T-helper 17 cell (primary cell): ENCODE results near the gene NMRK2. TPM values are rescaled to one million over a fixed set of nuclear protein-coding genes. Genes with fewer than 3 reads are reported as not detected.
"Not testable (repeated sequence)": the region's sequence is repeated elsewhere in the genome, so short reads cannot be mapped to it uniquely, and the experiment has no call there.

ENCODE experiments used
- ATAC-seq: fragments of 150-1000 bp; cut with Tn5 transposase; 2 replicates; pipeline ENCODE4 v1.10.0; 2021; ENCODE audit warnings: mild to moderate bottlenecking, moderate library complexity
- DNase-seq, 3 donors: peaks; one replicate each; pipeline versions ENCODE4 v3.0.0 to v3.0.0-alpha.2; 2020 to 2021
- H3K9me3 ChIP-seq: one replicate; pipeline ENCODE4 v1.7.0; 2013; ENCODE audit warnings: low read length, mild to moderate bottlenecking; ENCODE audit not compliant: control insufficient read depth, poor library complexity, severe bottlenecking
- H3K27ac Mint-ChIP-seq: one replicate; pipeline ENCODE4 v1.8.0; 2022; ENCODE audit warnings: mild to moderate bottlenecking, moderate library complexity, mixed read lengths
- H3K27me3 Mint-ChIP-seq: one replicate; pipeline ENCODE4 v1.8.0; 2022; ENCODE audit warnings: mixed read lengths
- H3K36me3 Mint-ChIP-seq: one replicate; pipeline ENCODE4 v1.8.0; 2022; ENCODE audit warnings: low read depth, mixed read lengths
- H3K4me1 Mint-ChIP-seq: one replicate; pipeline ENCODE4 v1.8.0; 2022; ENCODE audit warnings: mild to moderate bottlenecking, mixed read lengths
- H3K4me3 Mint-ChIP-seq: one replicate; pipeline ENCODE4 v1.8.0; 2022; ENCODE audit warnings: mild to moderate bottlenecking, moderate library complexity, mixed read lengths
- total RNA-seq, 4 donors: library from RNA in 2 of 4; stranded (reverse) in 2 of 4; gene quantifications; one replicate each; pipeline ENCODE4 v1.2.3 and lab custom pipeline; 2022 to 2026

NMRK2 gene
- total RNA-seq, 2 donors from 2014 or later, result not detected

DNA sequence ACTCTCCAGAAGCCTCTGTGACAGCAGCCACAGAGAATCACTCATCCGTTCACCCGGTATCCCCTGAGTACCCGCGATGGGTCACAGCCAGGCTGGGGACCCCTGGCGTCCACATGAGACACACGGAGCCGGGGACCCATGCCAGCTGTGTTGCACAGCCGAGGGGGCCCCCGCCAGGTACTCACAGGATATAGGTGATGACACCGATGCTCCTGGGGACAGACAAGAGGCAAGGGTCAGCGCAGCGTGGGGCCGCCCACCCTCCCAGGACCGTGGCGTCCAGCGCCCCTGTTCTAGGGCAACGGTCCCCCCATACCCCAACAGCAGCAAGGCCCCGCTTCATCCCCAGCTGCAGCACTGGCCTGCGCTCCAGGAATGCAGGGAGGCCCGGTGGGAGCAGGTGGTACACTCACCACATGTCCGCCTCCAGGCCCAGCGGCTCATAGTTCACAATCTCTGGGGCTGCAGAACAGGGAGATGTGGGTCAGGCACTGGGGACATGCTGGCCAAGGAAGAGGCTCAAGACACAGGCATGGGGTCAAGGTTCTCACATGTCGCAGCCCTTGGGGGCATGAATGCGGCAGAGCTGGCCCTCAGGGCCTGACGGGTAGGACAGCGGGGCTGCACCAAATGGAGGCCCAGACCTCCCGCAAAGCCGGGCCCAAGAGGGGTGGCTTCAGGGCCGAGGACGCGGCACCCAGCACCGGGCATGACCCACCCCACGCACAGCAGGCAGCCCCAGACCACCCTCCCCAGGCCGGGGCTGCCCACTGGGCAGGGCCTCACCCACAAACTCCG is 30.8 kb downstream of the NMRK2 start:
- no peaks in the 10 kb centered on the region for H3K9me3 ChIP-seq
- no peak for DNase-seq
- Mint-ChIP-seq H3K27me3 (no peaks in the 10 kb centered on the region), H3K27ac (no peak overlapping the region), H3K4me1 (peaks cover 2% of the 10 kb centered on the region), H3K36me3 (peaks cover 5% of the 10 kb centered on the region), H3K4me3 (no peak overlapping the region)
- ATAC-seq, result no peak

DNA sequence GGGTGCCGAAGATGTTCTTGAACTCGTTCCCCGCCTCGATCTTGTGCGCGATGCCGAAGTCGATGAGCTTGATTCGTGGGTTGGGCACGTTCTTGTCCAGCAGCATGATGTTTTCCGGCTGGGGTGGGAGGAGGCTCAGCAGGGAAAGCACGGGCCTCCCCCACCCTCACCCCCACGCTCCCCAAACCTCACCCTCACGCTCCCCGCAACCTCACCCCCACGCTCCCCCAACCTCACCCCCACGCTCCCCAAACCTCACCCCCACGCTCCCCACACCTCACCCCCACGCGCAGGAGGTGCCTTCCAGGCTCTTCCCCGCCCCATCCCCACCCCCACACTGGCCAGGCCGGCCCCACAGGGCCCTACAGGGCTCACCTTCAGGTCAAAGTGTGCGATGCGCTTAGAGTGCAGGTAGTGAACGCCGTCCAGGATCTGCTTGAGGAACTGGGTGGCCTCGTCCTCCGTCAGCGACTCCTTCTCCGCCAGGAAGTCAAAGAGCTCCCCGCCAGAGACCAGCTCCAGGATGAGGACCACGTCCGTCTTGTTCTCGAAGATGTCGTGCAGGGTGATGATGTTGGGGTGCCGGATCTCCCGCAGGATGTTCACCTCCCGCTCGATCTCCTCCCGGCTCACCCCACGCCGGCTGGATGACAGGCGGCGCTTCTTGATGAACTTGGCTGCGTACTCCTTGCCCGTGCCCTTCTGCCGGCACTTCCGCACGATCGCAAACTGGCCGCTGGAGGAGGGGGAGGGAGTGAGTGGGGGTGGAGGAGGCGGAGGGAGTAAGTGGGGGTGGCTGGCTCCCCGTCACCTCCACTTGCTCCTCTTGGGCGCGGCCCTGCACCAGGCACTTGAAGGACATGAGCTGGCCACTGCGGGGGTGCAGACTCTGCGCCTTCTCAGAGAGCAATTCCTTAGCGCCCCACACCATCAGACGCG is 31.7 kb downstream of the NMRK2 start:
- Mint-ChIP-seq H3K36me3 (peaks cover 5% of the 10 kb centered on the region), H3K4me1 (peaks cover 5% of the 10 kb centered on the region), H3K27ac (no peak overlapping the region)

DNA sequence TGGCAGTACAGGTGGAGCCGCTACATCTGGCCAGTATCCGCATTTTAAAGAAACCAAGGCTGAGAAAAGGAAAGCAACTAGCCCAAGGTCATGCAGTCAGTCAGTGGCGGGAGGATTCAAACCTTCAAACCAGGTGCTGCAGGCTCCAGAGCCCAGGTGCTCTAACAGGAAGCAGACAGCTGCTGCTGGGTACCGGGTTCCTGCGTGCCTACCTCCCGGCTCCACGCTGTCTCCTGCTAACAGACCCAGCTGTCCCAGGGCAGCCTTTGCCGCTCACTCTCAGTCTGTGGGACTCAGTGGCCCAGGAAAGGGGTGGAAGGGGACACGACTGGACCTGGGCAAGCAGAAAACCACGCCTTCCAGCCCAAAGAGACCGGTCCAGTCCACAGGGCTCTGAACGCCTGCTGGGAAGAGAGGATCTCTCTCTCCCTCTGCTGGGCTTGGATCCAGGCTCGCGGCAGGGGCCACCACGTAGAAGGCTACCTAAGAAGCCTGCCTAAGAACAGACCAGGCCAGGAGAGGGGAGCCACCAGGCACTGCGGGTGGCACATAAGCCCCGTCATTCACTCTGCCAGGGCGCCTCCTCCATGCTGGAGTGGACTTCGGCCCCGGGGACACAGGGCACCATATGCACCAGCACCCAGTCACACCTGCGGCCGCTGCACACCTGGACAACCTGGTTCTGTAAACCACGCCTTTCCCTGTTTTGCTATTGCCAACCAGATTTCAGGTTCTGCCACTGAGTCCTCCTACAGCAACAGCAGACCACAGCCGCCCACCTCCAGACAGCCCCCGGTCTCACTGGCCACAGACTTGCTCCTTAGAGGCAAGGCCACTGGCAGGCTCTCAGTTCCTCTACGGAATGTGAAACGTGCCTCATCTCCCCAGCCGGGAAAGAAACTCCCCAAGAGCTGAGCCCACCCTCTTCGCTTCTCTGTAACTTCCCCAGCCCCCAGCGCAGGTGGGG is 33.5 kb downstream of the NMRK2 start:
- peaks cover 7% of the 10 kb centered on the region for H3K36me3 Mint-ChIP-seq
- ATAC-seq, result no peak
- H3K27ac Mint-ChIP-seq, result no peak overlapping the region
- peaks cover 18% of the 10 kb centered on the region for H3K4me1 Mint-ChIP-seq
- H3K9me3 ChIP-seq, result no peaks in the 10 kb centered on the region
- DNase-seq, result no peak
- H3K27me3 Mint-ChIP-seq, result no peaks in the 10 kb centered on the region
- H3K4me3 Mint-ChIP-seq, result no peak overlapping the region

More for the DNA sequence above, 31.7 kb downstream of the NMRK2 start:
- Mint-ChIP-seq H3K4me3 (no peak overlapping the region), H3K27me3 (no peaks in the 10 kb centered on the region)
- no peak for ATAC-seq
- no peak for DNase-seq
- H3K9me3 ChIP-seq, result no peaks in the 10 kb centered on the region

DNA sequence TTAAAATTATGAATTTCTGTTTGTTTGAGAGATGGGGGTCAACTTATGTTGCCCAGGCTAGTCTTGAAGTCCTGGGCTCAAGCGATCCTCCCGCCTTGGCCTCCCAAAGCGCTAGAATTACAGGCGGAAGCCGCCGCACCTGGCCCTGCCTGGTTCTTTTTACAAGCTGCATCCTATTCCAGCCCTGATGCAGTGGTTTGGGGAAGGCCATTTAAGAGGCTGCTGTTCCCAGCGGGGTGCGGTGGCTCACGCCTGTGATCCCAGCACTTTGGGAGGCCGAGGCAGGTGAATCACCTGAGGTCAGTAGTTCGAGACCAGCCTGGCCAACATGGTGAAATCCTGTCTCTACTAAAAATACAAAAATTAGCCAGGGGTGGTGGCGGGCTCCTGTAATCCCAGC is 35.1 kb downstream of the NMRK2 start:
- H3K9me3 ChIP-seq, DNase-seq, H3K4me3 Mint-ChIP-seq, H3K27me3 Mint-ChIP-seq, ATAC-seq, H3K36me3 Mint-ChIP-seq: not testable (repeated sequence)
- Mint-ChIP-seq H3K4me1 (peaks cover 19% of the 10 kb centered on the region), H3K27ac (peak overlapping the region; percentile 53)

DNA sequence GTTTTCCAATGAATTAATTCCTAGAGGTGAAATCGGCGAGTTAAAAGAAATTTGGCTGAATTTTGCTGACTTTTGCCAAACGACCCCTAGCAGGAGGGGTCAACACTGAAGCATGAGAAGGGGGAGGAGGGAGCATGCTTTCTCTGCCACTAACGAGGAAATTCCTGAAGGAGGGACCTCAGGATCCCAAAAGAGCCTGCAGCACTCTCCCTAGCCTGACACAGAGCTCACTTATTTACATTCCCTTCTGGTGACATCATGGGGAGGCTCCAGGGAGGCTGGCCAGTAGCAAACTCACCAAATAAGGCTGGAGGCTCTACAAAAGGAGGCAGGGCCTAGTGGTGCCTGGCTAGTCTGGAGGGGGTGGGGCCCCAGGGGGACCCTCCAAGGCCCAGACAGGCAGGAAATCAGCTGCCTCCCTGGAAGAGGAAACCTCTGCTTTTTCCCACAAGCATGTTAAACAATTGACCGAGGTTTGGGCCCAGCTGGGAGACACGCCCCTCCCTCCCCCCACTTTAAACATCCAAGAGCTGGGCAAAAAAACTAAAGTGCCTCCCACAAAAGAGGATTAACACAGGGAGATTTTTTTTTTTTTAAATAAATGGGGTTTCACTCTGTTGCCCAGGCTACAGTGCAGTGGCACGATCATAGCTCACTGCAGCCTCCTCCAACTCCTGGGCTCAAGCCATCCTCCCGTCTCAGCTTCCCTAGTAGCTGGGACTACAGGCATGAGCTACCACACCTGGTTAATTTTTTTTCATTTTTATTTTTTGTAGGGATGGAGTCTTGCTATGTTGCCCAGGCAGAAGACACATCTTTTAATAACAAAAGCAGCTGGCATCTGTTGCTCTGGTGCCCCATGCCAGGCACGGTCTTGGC is 35.9 kb downstream of the NMRK2 start:
- peaks cover 4% of the 10 kb centered on the region for H3K36me3 Mint-ChIP-seq
- DNase-seq (no peak), ATAC-seq (no peak)
- peak overlapping the region; percentile 96 for H3K27ac Mint-ChIP-seq
- H3K4me1 Mint-ChIP-seq, result peaks cover 19% of the 10 kb centered on the region
- peak overlapping the region; percentile 94 for H3K4me3 Mint-ChIP-seq
- H3K27me3 Mint-ChIP-seq, result no peaks in the 10 kb centered on the region
- H3K9me3 ChIP-seq, result no peaks in the 10 kb centered on the region

DNA sequence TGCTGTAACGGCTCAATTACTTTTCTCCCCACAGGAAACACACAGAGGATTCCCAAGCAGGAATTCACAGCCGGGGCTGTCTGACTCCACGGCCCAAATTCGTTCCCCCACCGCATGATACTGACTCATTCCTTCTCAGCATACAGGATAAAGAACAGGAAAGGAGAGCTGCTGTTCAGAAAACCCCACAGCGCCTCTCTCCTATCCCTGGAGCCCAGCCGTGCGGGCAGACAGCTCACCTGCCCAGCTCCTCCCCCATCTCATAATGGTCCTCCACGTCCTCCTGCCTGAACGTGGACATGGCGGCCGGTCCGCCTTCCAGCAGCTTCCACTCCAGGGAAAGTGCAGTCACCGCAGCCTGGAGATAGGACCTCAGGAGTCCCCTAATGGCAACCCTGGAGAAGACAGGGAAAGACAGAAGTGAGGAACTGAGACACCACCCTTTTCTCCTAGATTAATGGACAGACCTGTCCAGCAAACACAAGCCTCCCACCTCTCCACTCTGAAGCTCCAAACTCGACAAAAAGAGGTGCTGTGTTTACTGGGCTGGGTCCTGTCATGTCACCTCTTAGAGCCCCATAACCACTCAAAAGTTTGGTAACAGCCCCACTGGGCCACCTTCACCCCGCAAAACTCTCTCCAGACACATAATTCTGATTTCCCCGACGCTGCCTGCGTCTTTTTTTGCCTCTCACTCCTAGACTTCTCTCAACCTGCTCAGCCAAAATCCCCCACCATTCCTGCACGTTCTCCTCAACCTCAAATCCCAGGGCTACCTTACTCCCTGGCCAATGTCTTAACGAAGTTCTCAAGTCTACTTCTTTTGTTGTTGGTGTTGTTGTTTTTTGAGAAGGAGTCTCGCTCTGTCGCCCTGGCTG is 36.8 kb downstream of the NMRK2 start:
- DNase-seq (no peak), ATAC-seq (no peak)
- no peaks in the 10 kb centered on the region for H3K9me3 ChIP-seq
- H3K4me3 Mint-ChIP-seq, result peak overlapping the region; percentile 94
- peak overlapping the region; percentile 96 for H3K27ac Mint-ChIP-seq
- no peaks in the 10 kb centered on the region for H3K27me3 Mint-ChIP-seq
- peaks cover 4% of the 10 kb centered on the region for H3K36me3 Mint-ChIP-seq
- H3K4me1 Mint-ChIP-seq, result peaks cover 19% of the 10 kb centered on the region

DNA sequence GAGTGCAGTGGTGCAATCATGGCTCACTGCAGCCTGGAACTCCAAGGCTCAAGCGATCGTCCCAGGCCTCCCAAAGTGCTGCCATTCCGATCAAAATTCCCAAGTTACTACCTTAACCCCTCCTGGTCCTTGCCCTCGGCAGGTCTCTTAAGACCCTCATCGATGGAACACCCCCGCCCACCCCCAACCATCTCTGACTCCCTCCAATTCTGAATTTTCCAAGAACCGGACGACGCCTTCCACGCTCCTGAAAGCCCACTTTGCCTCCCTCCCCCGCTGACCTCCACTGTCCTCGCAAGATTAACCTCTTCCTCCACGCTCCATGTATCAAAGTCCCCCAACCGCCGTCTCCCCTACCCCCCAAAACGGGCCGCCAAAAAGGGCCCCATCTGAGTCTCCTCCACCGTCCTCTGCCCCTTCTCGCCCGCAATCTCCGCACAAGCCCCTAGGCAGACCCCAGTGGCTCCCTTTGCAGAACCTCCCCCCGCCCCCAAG is 37.5 kb downstream of the NMRK2 start:
- peak overlapping the region; percentile 96 for H3K27ac Mint-ChIP-seq
- no peaks in the 10 kb centered on the region for H3K27me3 Mint-ChIP-seq
- H3K4me3 Mint-ChIP-seq, result peak overlapping the region; percentile 94
- ATAC-seq (peak; percentile 11), DNase-seq (no peak)
- no peaks in the 10 kb centered on the region for H3K9me3 ChIP-seq
- H3K4me1 Mint-ChIP-seq, result peaks cover 19% of the 10 kb centered on the region
- H3K36me3 Mint-ChIP-seq, result peaks cover 4% of the 10 kb centered on the region

DNA sequence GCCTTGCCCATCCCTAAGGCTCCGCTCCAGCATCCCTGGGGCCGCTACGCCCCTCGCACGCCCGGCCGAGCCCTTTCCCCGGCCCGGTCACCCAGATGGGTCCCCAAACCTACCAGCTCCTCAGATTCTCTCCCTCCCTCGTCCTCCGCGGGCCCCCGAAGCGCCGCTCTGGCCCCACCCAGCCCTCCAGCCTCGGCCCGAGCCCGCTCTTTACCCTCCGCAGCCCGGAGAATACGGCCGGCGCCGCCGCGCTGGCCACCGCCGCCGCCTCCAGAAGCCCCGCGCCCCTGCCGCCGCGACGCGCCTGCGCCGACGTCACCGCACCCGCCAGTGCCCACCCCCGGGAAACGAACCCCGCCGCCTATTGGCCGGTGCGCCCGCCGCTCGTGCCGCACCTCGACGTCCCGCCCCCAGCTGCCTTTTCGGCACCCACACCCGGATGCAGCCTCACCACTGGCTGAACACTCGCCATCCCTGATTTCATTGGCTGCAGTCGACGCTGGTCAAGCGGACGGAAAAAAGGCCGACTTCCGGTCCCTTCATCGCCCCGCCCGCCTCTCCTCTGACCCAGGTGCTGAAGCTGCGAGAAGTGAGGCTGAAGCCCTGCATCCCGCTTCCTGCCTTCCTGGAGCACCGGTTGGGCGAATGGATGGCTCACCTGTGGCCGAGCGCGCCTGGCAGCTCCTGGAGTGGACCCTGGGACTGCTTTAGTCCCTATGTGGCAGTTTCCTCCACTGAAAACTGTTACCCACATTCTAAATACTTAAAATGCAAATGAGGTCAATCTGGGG is 38.1 kb downstream of the NMRK2 start, which contains the start of gene DAPK3:
DAPK3 (minus strand) TSS at position 292 of the 791 bp plus-strand sequence. CDS start 1,364 bp downstream, outside the sequence.
- Mint-ChIP-seq H3K27me3 (no peaks in the 10 kb centered on the region), H3K27ac (peak within 1 kb of the TSS; percentile 96), H3K4me1 (peaks cover 19% of the 10 kb centered on the region), H3K4me3 (peak within 1 kb of the TSS; percentile 94), H3K36me3 (peaks cover 4% of the 10 kb centered on the region)
- no peaks in the 10 kb centered on the region for H3K9me3 ChIP-seq
- peak; percentile 92 for ATAC-seq
- DNase-seq, result peak; percentile 79 to 92 (median 85)

DNA sequence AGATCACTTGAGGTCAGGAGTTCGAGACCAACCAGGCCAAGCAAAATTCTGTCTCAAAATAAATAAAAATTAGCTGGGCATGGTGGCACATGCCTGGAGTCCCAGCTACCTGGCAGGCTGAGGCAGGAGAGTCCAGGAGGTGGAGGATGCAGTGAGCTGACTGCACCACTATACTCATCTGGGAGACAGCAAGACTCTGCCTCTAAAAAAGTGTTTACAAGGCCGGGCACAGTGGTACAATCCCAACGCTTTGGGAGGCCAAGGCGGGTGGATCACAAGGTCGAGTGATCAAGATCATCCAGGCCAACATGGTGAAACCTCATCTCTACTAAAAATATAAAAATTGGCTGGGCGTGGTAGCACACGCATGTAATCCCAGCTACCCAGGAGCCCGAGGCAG is 42.3 kb downstream of the NMRK2 start:
- H3K9me3 ChIP-seq, result no peaks in the 10 kb centered on the region
- H3K27me3 Mint-ChIP-seq, result no peaks in the 10 kb centered on the region
- H3K36me3 Mint-ChIP-seq, result peaks cover 2% of the 10 kb centered on the region
- H3K4me1 Mint-ChIP-seq, result peaks cover 8% of the 10 kb centered on the region
- DNase-seq, result no peak
- no peak for ATAC-seq
- H3K4me3 Mint-ChIP-seq, result no peak overlapping the region
- peak overlapping the region; percentile 47 for H3K27ac Mint-ChIP-seq

DNA sequence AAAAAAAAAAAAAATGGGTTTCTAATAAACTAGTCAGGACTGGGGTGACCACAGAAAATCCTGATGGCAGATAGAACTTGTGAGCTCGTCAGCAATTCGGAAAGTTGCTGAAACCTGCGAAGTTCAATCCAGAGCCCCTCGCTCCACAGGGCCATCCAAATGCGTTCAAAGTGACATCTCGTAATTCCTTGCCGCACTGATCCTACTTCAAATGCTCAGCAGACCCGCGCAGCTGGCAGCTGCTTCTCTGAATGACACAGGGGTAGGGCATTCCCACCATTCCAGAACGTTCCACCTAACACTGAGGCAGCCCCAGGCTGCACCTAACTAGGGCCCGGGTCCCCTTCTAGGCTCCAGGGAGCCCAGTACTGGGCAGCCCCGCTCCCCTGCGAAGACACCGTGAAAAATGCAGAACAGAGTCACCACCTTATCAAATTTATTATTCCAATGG is 42.8 kb downstream of the NMRK2 start:
- H3K27me3 Mint-ChIP-seq, result no peaks in the 10 kb centered on the region
- no peaks in the 10 kb centered on the region for H3K9me3 ChIP-seq
- peak overlapping the region; percentile 52 for H3K4me3 Mint-ChIP-seq
- ATAC-seq (no peak), DNase-seq (no peak)
- peaks cover 2% of the 10 kb centered on the region for H3K36me3 Mint-ChIP-seq
- peak overlapping the region; percentile 47 for H3K27ac Mint-ChIP-seq
- peaks cover 2% of the 10 kb centered on the region for H3K4me1 Mint-ChIP-seq
